ENCODE data around the gene CAPN1. TPM values are rescaled to one million over a fixed set of nuclear protein-coding genes. Genes with fewer than 3 reads are reported as not detected.

CAPN1 gene
- total RNA-seq, 1 experiment from 2014 or later: 175 TPM

DNA sequence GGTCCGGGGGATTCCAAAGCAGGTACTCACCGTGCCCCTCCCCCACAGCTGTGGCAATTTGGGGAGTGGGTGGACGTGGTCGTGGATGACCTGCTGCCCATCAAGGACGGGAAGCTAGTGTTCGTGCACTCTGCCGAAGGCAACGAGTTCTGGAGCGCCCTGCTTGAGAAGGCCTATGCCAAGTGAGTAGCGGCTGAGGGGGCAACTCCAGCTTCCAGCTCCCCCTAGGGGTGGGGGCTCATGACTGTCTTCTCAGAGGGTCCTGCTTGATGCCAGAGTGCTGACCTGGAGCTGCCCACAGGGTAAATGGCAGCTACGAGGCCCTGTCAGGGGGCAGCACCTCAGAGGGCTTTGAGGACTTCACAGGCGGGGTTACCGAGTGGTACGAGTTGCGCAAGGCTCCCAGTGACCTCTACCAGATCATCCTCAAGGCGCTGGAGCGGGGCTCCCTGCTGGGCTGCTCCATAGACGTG lies 4.2 kb downstream of the CAPN1 start:
- Histone ChIP-seq H2BK120ac (ENCODE audit: low read depth, low read length, poor library complexity, severe bottlenecking) (no peak overlapping the region), H3T11ph (ENCODE audit: low read length) (no peak overlapping the region), H2AFZ (ENCODE audit: low read length) (no peak overlapping the region), H3K27me3 (ENCODE audit: insufficient read depth, low read length) (no peaks in the 10 kb centered on the region), H2BK5ac (ENCODE audit: insufficient read length, low read length) (no peak overlapping the region), H3K27ac (ENCODE audit: insufficient read length, low read depth, low read length) (no peak overlapping the region), H4K5ac (ENCODE audit: insufficient read length, low read depth, low read length) (no peak overlapping the region), H2BK20ac (ENCODE audit: low read depth, low read length, poor library complexity, severe bottlenecking) (no peak overlapping the region), H3K18ac (ENCODE audit: insufficient read length, low read depth, low read length) (no peak overlapping the region), H3K56ac (ENCODE audit: insufficient read length, low read depth, low read length) (no peak overlapping the region), H3K23me2 (ENCODE audit: insufficient read length, low read depth, low read length, poor library complexity, severe bottlenecking) (peaks cover 9% of the 10 kb centered on the region), H4K20me1 (ENCODE audit: control insufficient read depth, insufficient read depth, insufficient read length) (no peaks in the 10 kb centered on the region), H3K4me2 (ENCODE audit: insufficient read depth, insufficient read length, low read length) (peak overlapping the region; percentile 14), H3K4ac (ENCODE audit: low read depth, low read length) (no peak overlapping the region), H3K14ac (ENCODE audit: insufficient read depth, low read length) (no peak overlapping the region; the same call in 1 of the 2 replicates), H2BK15ac (ENCODE audit: low read depth, low read length) (no peak overlapping the region), H3K9ac (ENCODE audit: extremely low read depth, insufficient read length, low read length) (no peak overlapping the region), H2AK5ac (ENCODE audit: insufficient read length, low read length) (no peak overlapping the region), H3K9me3 (ENCODE audit: control insufficient read depth, low read depth, low read length) (no peaks in the 10 kb centered on the region), H2BK12ac (ENCODE audit: insufficient read length, low read depth, low read length) (no peak overlapping the region), H3K23ac (ENCODE audit: insufficient read length, low read depth, low read length) (no peak overlapping the region), H4K91ac (ENCODE audit: insufficient read length, low read depth, low read length) (no peak overlapping the region), H3K4me1 (ENCODE audit: insufficient read depth, low read length) (peaks cover 9% of the 10 kb centered on the region; the same call in 1 of the 2 replicates), H3K79me1 (ENCODE audit: insufficient read depth, low read depth, low read length, poor library complexity, severe bottlenecking) (no peaks in the 10 kb centered on the region), H4K8ac (replicated peaks; ENCODE audit: insufficient read length, low read depth, low read length) (no peak overlapping the region), H3K79me2 (ENCODE audit: insufficient read depth, low read length) (peaks cover 2% of the 10 kb centered on the region; the same call in 1 of the 2 replicates)
- DNase-seq: no peak
- H3K9me3 Mint-ChIP-seq: no peaks in the 10 kb centered on the region
- H3K4me1 Mint-ChIP-seq: peaks cover 41 to 44% of the 10 kb centered on the region in 2 experiments
- TF ChIP-seq, protein P1, sequence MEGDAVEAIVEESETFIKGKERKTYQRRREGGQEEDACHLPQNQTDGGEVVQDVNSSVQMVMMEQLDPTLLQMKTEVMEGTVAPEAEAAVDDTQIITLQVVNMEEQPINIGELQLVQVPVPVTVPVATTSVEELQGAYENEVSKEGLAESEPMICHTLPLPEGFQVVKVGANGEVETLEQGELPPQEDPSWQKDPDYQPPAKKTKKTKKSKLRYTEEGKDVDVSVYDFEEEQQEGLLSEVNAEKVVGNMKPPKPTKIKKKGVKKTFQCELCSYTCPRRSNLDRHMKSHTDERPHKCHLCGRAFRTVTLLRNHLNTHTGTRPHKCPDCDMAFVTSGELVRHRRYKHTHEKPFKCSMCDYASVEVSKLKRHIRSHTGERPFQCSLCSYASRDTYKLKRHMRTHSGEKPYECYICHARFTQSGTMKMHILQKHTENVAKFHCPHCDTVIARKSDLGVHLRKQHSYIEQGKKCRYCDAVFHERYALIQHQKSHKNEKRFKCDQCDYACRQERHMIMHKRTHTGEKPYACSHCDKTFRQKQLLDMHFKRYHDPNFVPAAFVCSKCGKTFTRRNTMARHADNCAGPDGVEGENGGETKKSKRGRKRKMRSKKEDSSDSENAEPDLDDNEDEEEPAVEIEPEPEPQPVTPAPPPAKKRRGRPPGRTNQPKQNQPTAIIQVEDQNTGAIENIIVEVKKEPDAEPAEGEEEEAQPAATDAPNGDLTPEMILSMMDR (conservative IDR thresholded peaks at IDR 0.05): peak; percentile 66
- H3K36me3 Mint-ChIP-seq (ENCODE audit: insufficient read depth in 1 of 3, low read depth in 3 of 3): peaks cover 36 to 51% (median 50%) of the 10 kb centered on the region in 3 experiments
- no CpG with 5 or more reads among the region's 18 CpGs for WGBS (ENCODE audit: extremely low coverage, insufficient read length, low lambda C conversion rate)
- no peaks in the 10 kb centered on the region for H3K27me3 Mint-ChIP-seq (ENCODE audit: low read depth)
- H3K27ac Mint-ChIP-seq: peak overlapping the region in 2 of 3 experiments; percentile 77 to 88; a peak in 2 of 7 replicates
- H3K4me3 Mint-ChIP-seq: peak overlapping the region in 1 of 2 experiments; percentile 66; a peak in 2 of 5 replicates

Data from H9 (cell line).